HEK293 (cell line): ENCODE measurements around the gene MASP2.
A peak's percentile ranks its signal among the peaks of the same experiment; 100 is the strongest.
"Not testable (repeated sequence)": the region's sequence is repeated elsewhere in the genome, so short reads cannot be mapped to it uniquely, and the experiment has no call there.

Source experiments
- CTCF ChIA-PET: fragments of 350-600 bp; formaldehyde crosslinking; extraction: SDS; loops from one replicate; lab custom pipeline; 2021; ENCODE audit warnings: antibody characterized with exemption; lab: Yijun Ruan, JAX
- POLR2A ChIA-PET: fragments of 300-600 bp; formaldehyde crosslinking; extraction: SDS; loops from one replicate; lab custom pipeline; 2020; ENCODE audit warnings: antibody characterized with exemption, inconsistent platforms; lab: Yijun Ruan, JAX
- H3K27ac ChIP-seq: fragments of 200-500 bp; sonication (Bioruptor generic); 2 replicates; pipeline ENCODE4 v1.5.1; 2014; ENCODE audit warnings: low read depth, low read length, control low read depth, inconsistent platforms; ENCODE audit errors: extremely low read depth
- H3K36me3 ChIP-seq, 2 experiments: fragments of 200-500 bp in 1 of 2; sonication (Bioruptor generic) in 1 of 2; 1 replicate in 1 of 2; 2 replicates in 1 of 2; pipeline ENCODE4 v1.5.1; 2014 to 2017; ENCODE audit warnings: inconsistent platforms in 2 of 2, low read length in 2 of 2; ENCODE audit not compliant: control insufficient read depth in 2 of 2, insufficient read depth in 1 of 2
- H3K4me1 ChIP-seq: fragments of 200-500 bp; sonication (Bioruptor generic); 2 replicates; pipeline ENCODE4 v1.5.1; 2014; ENCODE audit warnings: mild to moderate bottlenecking, low read length, inconsistent platforms; ENCODE audit not compliant: control insufficient read depth, insufficient read depth
- H3K4me3 ChIP-seq: 2 replicates; pipeline ENCODE4 v1.5.1; 2011; ENCODE audit warnings: low read depth, mild to moderate bottlenecking, control low read depth, low read length, moderate library complexity
- H3K9me3 ChIP-seq: fragments of 200-500 bp; sonication (Bioruptor generic); 2 replicates; pipeline ENCODE4 v1.5.1; 2014; ENCODE audit warnings: low read depth, low read length, inconsistent platforms; ENCODE audit not compliant: control insufficient read depth, insufficient read depth
- BCL11B ChIP-seq: fragments of 450-650 bp; formaldehyde crosslinking; IDR thresholded peaks from 2 replicates; pipeline ENCODE4 v1.5.1; 2016; ENCODE audit warnings: low read depth, missing biosample characterization, missing genetic modification characterization
- GLIS2 ChIP-seq: fragments of 450-650 bp; formaldehyde crosslinking; IDR thresholded peaks from 2 replicates; pipeline ENCODE4 v1.5.1; 2016; ENCODE audit warnings: missing biosample characterization, missing genetic modification characterization
- IKZF3 ChIP-seq: fragments of 450-650 bp; IDR thresholded peaks from 2 replicates; pipeline ENCODE4 v1.5.0; 2018; ENCODE audit warnings: missing biosample characterization, mild to moderate bottlenecking, missing genetic modification characterization, moderate library complexity
- KLF10 ChIP-seq: fragments of 450-650 bp; IDR thresholded peaks from 2 replicates; pipeline ENCODE4 v1.5.1; 2018; ENCODE audit warnings: missing biosample characterization, mild to moderate bottlenecking, missing genetic modification characterization
- SCRT1 ChIP-seq: fragments of 450-650 bp; formaldehyde crosslinking; IDR thresholded peaks from 2 replicates; pipeline ENCODE4 v1.5.1; 2016; ENCODE audit warnings: missing biosample characterization, missing genetic modification characterization, borderline replicate concordance
- ZBTB1 ChIP-seq: fragments of 450-650 bp; formaldehyde crosslinking; IDR thresholded peaks from 2 replicates; pipeline ENCODE4 v1.5.1; 2016; ENCODE audit warnings: missing biosample characterization, missing genetic modification characterization
- ZBTB48 ChIP-seq: fragments of 450-650 bp; formaldehyde crosslinking; IDR thresholded peaks from 2 replicates; pipeline ENCODE4 v1.5.1; 2016; ENCODE audit warnings: missing biosample characterization, missing genetic modification characterization
- ZFP41 ChIP-seq: fragments of 450-650 bp; formaldehyde crosslinking; IDR thresholded peaks from 2 replicates; pipeline ENCODE4 v1.5.1; 2016; ENCODE audit warnings: missing biosample characterization, missing genetic modification characterization, borderline replicate concordance
- ZNF121 ChIP-seq: fragments of 450-650 bp; formaldehyde crosslinking; IDR thresholded peaks from 2 replicates; pipeline ENCODE4 v1.5.1; 2016; ENCODE audit warnings: missing biosample characterization, missing genetic modification characterization
- ZNF146 ChIP-seq: fragments of 450-650 bp; formaldehyde crosslinking; IDR thresholded peaks from 2 replicates; pipeline ENCODE4 v1.5.1; 2016; ENCODE audit warnings: missing biosample characterization, missing genetic modification characterization
- ZNF341 ChIP-seq: fragments of 450-650 bp; formaldehyde crosslinking; IDR thresholded peaks from 2 replicates; pipeline ENCODE4; 2016; ENCODE audit warnings: low read depth, missing biosample characterization, missing genetic modification characterization
- ZNF366 ChIP-seq: fragments of 450-650 bp; formaldehyde crosslinking; conservative IDR thresholded peaks from 2 replicates; pipeline ENCODE4 v1.5.1; 2016; ENCODE audit warnings: missing biosample characterization, missing genetic modification characterization
- ZNF529 ChIP-seq: fragments of 450-650 bp; formaldehyde crosslinking; IDR thresholded peaks from 2 replicates; pipeline ENCODE4 v1.5.1; 2017; ENCODE audit warnings: missing genetic modification characterization, missing biosample characterization; ENCODE audit not compliant: insufficient replicate concordance
- ZNF571 ChIP-seq: fragments of 450-650 bp; formaldehyde crosslinking; IDR thresholded peaks from 2 replicates; pipeline ENCODE4 v1.5.0; 2017; ENCODE audit warnings: missing biosample characterization, missing genetic modification characterization
- ZNF596 ChIP-seq: fragments of 450-650 bp; IDR thresholded peaks from 2 replicates; pipeline ENCODE4 v1.5.0; 2018; ENCODE audit warnings: missing biosample characterization, mild to moderate bottlenecking, missing genetic modification characterization, moderate library complexity
- ZNF629 ChIP-seq: fragments of 450-650 bp; formaldehyde crosslinking; IDR thresholded peaks from 2 replicates; pipeline ENCODE4 v1.5.1; 2017; ENCODE audit warnings: missing biosample characterization, missing genetic modification characterization
- ZNF670 ChIP-seq: fragments of 450-650 bp; formaldehyde crosslinking; IDR thresholded peaks from 2 replicates; pipeline ENCODE4 v1.5.1; 2016; ENCODE audit warnings: missing biosample characterization, missing genetic modification characterization, low read depth
- ZNF677 ChIP-seq: fragments of 450-650 bp; IDR thresholded peaks from 2 replicates; pipeline ENCODE4 v1.5.0; 2018; ENCODE audit warnings: missing biosample characterization, mild to moderate bottlenecking, missing genetic modification characterization, moderate library complexity
- ZNF707 ChIP-seq: fragments of 450-650 bp; formaldehyde crosslinking; IDR thresholded peaks from 2 replicates; pipeline ENCODE4 v1.5.1; 2016; ENCODE audit warnings: missing biosample characterization, missing genetic modification characterization
- ZSCAN16 ChIP-seq: fragments of 450-650 bp; formaldehyde crosslinking; IDR thresholded peaks from 2 replicates; pipeline ENCODE4 v1.5.1; 2016; ENCODE audit warnings: missing biosample characterization, missing genetic modification characterization
- TF ChIP-seq, protein P1 (sequence below): fragments of 450-650 bp; formaldehyde crosslinking; IDR thresholded peaks from 2 replicates; pipeline ENCODE4 v1.5.1; 2016; ENCODE audit warnings: missing biosample characterization, missing genetic modification characterization
- TF ChIP-seq, protein P2 (sequence below): fragments of 450-650 bp; formaldehyde crosslinking; IDR thresholded peaks from 2 replicates; pipeline ENCODE4 v1.5.1; 2016; ENCODE audit warnings: missing biosample characterization, missing genetic modification characterization
- TF ChIP-seq, protein P3 (sequence below): fragments of 450-650 bp; formaldehyde crosslinking; IDR thresholded peaks from 2 replicates; pipeline ENCODE4 v1.5.1; 2016; ENCODE audit warnings: missing biosample characterization, missing genetic modification characterization
- TF ChIP-seq, protein P4 (sequence below): fragments of 450-650 bp; formaldehyde crosslinking; IDR thresholded peaks from 2 replicates; pipeline ENCODE4 v1.5.1; 2016; ENCODE audit warnings: missing biosample characterization, missing genetic modification characterization
- TF ChIP-seq, protein P5 (sequence below): IDR thresholded peaks from 2 replicates; pipeline ENCODE4 v1.6.1; 2011; ENCODE audit warnings: mild to moderate bottlenecking, low read depth, low read length, borderline replicate concordance

Gene MASP2

DNA sequence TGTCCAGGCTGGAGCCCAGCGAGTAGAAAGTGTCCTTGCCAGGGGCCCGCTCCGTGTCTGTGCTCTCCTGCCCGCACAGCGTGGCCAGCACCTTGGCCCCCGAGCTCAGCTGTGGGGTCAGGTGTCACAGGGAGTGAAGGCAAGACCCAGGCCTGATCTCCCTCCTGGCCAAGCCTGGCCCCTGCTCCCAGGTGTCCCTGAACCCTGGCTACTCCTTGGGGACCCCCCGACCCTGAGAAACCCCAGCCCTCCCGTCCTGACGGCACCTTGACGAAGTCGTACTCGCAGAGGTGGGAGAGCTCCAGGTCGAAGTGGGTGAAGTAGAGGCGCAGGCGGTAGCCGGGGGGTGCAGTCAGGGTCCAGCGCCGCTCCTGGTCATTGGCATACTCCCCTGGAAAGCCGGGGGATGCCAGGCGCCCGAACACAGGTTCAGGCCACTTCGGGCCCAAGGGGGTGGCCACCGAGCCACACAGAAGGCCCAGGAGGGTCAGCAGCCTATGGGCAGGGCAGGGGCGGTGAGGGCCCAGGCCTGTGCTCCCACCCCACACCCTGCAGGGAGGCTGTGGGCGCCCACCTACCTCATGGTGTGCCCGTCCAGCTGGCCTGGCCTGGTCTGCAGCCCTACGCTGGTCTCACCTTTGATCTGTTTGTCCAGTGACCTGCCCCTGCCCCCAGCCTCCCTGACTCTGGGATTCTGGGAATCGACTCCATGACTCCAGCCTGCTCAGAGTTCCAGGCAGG, at the start of gene MASP2:
Gene MASP2 (minus strand): TSS at position 615 of the 741 bp plus-strand sequence. CDS start 32 bp downstream, at position 583.
- Histone ChIP-seq H3K4me3 (no peak within 1 kb of the TSS), H3K36me3 (no peaks in the 10 kb centered on the region), H3K4me1 (no peaks in the 10 kb centered on the region), H3K27ac (no peak within 1 kb of the TSS), H3K9me3 (no peaks in the 10 kb centered on the region)
- TF ChIP-seq, protein P1, sequence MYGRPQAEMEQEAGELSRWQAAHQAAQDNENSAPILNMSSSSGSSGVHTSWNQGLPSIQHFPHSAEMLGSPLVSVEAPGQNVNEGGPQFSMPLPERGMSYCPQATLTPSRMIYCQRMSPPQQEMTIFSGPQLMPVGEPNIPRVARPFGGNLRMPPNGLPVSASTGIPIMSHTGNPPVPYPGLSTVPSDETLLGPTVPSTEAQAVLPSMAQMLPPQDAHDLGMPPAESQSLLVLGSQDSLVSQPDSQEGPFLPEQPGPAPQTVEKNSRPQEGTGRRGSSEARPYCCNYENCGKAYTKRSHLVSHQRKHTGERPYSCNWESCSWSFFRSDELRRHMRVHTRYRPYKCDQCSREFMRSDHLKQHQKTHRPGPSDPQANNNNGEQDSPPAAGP = no peak
- no peak for TF ChIP-seq ZNF121 (tag by site-specific recombination)
- TF ChIP-seq ZNF341 (tag by site-specific recombination) = no peak
- no peak for TF ChIP-seq ZNF529 (tag by site-specific recombination)
- TF ChIP-seq SCRT1 (tag by site-specific recombination) = no peak
- TF ChIP-seq ZNF629 (tag by site-specific recombination) = no peak
- no peak for TF ChIP-seq ZFP41
- no peak for TF ChIP-seq BCL11B (tag by site-specific recombination)
- no peak for TF ChIP-seq ZNF571 (tag by site-specific recombination)
- TF ChIP-seq ZBTB48 (tag by site-specific recombination) = no peak
- no peak for TF ChIP-seq GLIS2 (tag by site-specific recombination)
- no peak for TF ChIP-seq ZNF596 (tag by site-specific recombination)
- no peak for TF ChIP-seq ZSCAN16 (tag by site-specific recombination)
- TF ChIP-seq ZNF707 (tag by site-specific recombination) = no peak
- POLR2A ChIA-PET = no interaction called here
- CTCF ChIA-PET = interaction anchor here (7.3 kb wide), 1 partner anchor 9 kb away, joined by 47 read pairs; no protein-coding TSS in a partner anchor

DNA sequence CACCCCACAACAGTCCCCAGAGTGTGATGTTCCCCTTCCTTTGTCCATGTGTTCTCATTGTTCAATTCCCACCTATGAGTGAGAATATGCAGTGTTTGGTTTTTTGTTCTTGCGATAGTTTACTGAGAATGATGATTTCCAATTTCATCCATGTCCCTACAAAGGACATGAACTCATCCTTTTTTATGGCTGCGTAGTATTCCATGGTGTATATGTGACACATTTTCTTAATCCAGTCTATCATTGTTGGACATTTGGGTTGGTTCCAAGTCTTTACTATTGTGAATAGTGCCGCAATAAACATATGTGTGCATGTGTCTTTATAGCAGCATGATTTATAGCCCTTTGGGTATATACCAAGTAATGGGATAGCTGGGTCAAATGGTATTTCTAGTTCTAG, 36.7 kb upstream of the MASP2 start:
- POLR2A ChIA-PET, H3K4me1 ChIP-seq, H3K4me3 ChIP-seq, H3K27ac ChIP-seq, H3K9me3 ChIP-seq, CTCF ChIA-PET: not testable (repeated sequence)
- H3K36me3 ChIP-seq = peaks cover 38 to 70% of the 10 kb centered on the region in 2 experiments
- peak; percentile 100 for TF ChIP-seq ZNF146 (tag by site-specific recombination)
- TF ChIP-seq, protein P2, sequence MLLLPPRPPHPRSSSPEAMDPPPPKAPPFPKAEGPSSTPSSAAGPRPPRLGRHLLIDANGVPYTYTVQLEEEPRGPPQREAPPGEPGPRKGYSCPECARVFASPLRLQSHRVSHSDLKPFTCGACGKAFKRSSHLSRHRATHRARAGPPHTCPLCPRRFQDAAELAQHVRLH (tag by site-specific recombination) = peak; percentile 63; the same call in 1 of the 2 replicates
- TF ChIP-seq, protein P3, sequence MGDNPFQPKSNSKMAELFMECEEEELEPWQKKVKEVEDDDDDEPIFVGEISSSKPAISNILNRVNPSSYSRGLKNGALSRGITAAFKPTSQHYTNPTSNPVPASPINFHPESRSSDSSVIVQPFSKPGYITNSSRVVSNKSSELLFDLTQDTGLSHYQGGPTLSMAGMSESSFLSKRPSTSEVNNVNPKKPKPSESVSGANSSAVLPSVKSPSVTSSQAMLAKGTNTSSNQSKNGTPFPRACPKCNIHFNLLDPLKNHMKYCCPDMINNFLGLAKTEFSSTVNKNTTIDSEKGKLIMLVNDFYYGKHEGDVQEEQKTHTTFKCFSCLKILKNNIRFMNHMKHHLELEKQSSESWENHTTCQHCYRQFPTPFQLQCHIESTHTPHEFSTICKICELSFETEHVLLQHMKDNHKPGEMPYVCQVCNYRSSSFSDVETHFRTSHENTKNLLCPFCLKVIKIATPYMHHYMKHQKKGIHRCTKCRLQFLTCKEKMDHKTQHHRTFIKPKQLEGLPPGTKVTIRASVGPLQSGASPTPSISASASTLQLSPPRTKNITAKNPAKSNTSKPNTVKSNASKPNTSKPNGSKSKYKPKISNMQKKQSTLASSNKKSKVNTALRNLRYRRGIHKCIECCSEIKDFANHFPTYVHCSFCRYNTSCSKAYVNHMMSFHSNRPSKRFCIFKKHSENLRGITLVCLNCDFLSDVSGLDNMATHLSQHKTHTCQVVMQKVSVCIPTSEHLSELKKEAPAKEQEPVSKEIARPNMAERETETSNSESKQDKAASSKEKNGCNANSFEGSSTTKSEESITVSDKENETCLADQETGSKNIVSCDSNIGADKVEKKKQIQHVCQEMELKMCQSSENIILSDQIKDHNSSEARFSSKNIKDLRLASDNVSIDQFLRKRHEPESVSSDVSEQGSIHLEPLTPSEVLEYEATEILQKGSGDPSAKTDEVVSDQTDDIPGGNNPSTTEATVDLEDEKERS (tag by site-specific recombination) = peak; percentile 72; the same call in 1 of the 2 replicates

DNA sequence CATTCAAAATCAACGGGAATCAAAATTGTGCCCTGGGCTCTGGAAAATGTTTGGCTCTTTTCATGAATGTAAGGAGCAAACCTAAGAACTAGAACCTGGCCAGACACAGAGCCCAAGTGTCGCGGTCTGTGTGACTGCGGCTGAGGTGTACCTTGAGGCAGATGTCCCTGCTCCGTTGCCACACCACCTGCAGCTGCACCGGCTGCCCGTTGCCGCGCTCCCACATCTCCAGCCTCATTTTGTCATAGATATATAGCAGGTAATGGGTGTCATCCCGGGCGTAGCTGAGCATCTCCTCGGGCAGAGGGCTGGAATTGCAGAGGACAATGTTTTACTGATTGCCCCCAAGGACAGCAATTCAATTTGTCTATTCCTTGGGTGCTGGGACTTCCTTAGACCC, 33.9 kb upstream of the MASP2 start:
- H3K27ac ChIP-seq = no peak overlapping the region

More for the DNA sequence above, 33.9 kb upstream of the MASP2 start:
- no peak overlapping the region for H3K4me3 ChIP-seq
- H3K4me1 ChIP-seq = no peaks in the 10 kb centered on the region
- peaks cover 37 to 73% of the 10 kb centered on the region in 2 experiments for H3K36me3 ChIP-seq
- no peaks in the 10 kb centered on the region for H3K9me3 ChIP-seq
- TF ChIP-seq ZBTB1 (tag by site-specific recombination) (no peak), ZNF670 (tag by site-specific recombination) (no peak), ZNF366 (tag by site-specific recombination) (no peak), IKZF3 (tag by site-specific recombination) (no peak), KLF10 (tag by site-specific recombination) (no peak), ZNF677 (no peak)
- TF ChIP-seq, protein P4, sequence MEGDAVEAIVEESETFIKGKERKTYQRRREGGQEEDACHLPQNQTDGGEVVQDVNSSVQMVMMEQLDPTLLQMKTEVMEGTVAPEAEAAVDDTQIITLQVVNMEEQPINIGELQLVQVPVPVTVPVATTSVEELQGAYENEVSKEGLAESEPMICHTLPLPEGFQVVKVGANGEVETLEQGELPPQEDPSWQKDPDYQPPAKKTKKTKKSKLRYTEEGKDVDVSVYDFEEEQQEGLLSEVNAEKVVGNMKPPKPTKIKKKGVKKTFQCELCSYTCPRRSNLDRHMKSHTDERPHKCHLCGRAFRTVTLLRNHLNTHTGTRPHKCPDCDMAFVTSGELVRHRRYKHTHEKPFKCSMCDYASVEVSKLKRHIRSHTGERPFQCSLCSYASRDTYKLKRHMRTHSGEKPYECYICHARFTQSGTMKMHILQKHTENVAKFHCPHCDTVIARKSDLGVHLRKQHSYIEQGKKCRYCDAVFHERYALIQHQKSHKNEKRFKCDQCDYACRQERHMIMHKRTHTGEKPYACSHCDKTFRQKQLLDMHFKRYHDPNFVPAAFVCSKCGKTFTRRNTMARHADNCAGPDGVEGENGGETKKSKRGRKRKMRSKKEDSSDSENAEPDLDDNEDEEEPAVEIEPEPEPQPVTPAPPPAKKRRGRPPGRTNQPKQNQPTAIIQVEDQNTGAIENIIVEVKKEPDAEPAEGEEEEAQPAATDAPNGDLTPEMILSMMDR (tag by site-specific recombination) = no peak
- TF ChIP-seq, protein P5, sequence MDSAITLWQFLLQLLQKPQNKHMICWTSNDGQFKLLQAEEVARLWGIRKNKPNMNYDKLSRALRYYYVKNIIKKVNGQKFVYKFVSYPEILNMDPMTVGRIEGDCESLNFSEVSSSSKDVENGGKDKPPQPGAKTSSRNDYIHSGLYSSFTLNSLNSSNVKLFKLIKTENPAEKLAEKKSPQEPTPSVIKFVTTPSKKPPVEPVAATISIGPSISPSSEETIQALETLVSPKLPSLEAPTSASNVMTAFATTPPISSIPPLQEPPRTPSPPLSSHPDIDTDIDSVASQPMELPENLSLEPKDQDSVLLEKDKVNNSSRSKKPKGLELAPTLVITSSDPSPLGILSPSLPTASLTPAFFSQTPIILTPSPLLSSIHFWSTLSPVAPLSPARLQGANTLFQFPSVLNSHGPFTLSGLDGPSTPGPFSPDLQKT = no peak
- ChIA-PET POLR2A (interaction anchor here (2.0 kb wide), 1 partner anchor 10 kb away, joined by 4 read pairs; no protein-coding TSS in a partner anchor), CTCF (no interaction called here)
